ENCODE results near the gene GSK3B.

- TF ChIP-seq POLR2A (IDR thresholded peaks at IDR 0.05; ENCODE audit: borderline replicate concordance, extremely low read depth, insufficient read depth, insufficient read length) (no peak), POLR2AphosphoS5 (IDR thresholded peaks at IDR 0.05; ENCODE audit: low read depth, low read length) (no peak), MAX (IDR thresholded peaks at IDR 0.05) (no peak), SIN3A (IDR thresholded peaks at IDR 0.05; ENCODE audit: low read depth) (no peak), CTCF (IDR thresholded peaks at IDR 0.05 in 2 of 3, conservative IDR thresholded peaks at IDR 0.05 in 1 of 3; ENCODE audit: borderline replicate concordance in 1 of 3, insufficient read depth in 1 of 3, low read depth in 2 of 3, low read length in 2 of 3) (no peak), EZH2 (IDR thresholded peaks at IDR 0.05) (no peak), CEBPB (IDR thresholded peaks at IDR 0.05; ENCODE audit: low read depth) (no peak), JUND (IDR thresholded peaks at IDR 0.05) (no peak), REST (IDR thresholded peaks at IDR 0.05; ENCODE audit: low read depth) (no peak), YY1 (IDR thresholded peaks at IDR 0.05; ENCODE audit: extremely low read depth, insufficient replicate concordance, low read depth, low read length) (no peak), SP1 (IDR thresholded peaks at IDR 0.05; ENCODE audit: low read depth) (no peak)
Measured at GRCh38 chr3:119913021-119913420, 181.2 kb downstream of the GSK3B start.

All from HCT116 (cell line).